ENCODE measurements around the gene CAPN5. TPM values are rescaled to one million over a fixed set of nuclear protein-coding genes. Genes with fewer than 3 reads are reported as not detected.

The CAPN5 gene
- total RNA-seq, 1 experiment from 2014 or later, result 27.4 TPM

GRCh38 chr11:77075425-77075905 is 8.7 kb downstream of the CAPN5 start:
- POLR2A ChIA-PET, result no interaction called here
- Mint-ChIP-seq H3K9me3 (peaks cover 22% of the 10 kb centered on the region), H3K4me1 (0 out of 2 replicates have a peak, but pooled peaks cover 2% of the 10 kb centered on the region), H3K27me3 (ENCODE audit: low read depth) (no peaks in the 10 kb centered on the region), H3K27ac (no peak overlapping the region), H3K36me3 (no peaks in the 10 kb centered on the region; the same call in 1 of the 2 replicates), H3K4me3 (no peak overlapping the region)
- ATAC-seq (no peak), DNase-seq (ENCODE audit: low spot score) (no peak)
- TF ChIP-seq ELF4 (CRISPR knock-in tag; IDR thresholded peaks at IDR 0.05; ENCODE audit: low read depth) (no peak), JAZF1 (CRISPR knock-in tag; IDR thresholded peaks at IDR 0.05) (no peak), IRF2 (CRISPR knock-in tag; IDR thresholded peaks at IDR 0.05; ENCODE audit: borderline replicate concordance, low read depth) (no peak), ATF2 (CRISPR knock-in tag; IDR thresholded peaks at IDR 0.05; ENCODE audit: borderline replicate concordance, low read depth) (no peak), SMAD3 (CRISPR knock-in tag; IDR thresholded peaks at IDR 0.05; ENCODE audit: borderline replicate concordance) (no peak), SOX15 (CRISPR knock-in tag; IDR thresholded peaks at IDR 0.05) (no peak), ZNF281 (CRISPR knock-in tag; IDR thresholded peaks at IDR 0.05) (no peak)
- CTCF ChIA-PET, result interaction anchor here (0.9 to 1.7 kb wide), 6 partner anchors 9 to 52 kb away, joined by 3 to 11 read pairs (median 4); partner anchors contain the start of gene CAPN5

DNA sequence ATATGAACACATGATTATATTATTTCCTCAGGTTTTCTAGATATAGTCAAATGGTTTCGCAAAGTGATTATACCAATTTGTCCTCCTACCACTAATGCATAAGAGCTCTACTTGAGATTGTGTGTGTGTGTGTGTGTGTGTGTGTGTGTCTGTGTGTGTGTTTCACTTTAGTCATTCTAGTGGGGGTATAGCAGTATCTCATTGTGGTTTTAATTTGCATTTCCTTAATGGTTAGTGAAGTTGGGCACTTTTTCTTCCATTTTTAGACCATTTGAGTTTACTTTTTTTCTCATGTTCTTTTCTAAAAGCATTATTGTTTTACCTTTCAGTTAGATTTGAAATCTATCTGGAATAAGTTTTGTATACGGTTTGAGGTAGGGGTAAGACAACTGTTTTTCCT is 12.9 kb downstream of the CAPN5 start:
- peaks cover 6% of the 10 kb centered on the region; the same call in 1 of the 2 replicates for H3K4me1 Mint-ChIP-seq
- H3K4me3 Mint-ChIP-seq, result no peak overlapping the region
- DNase-seq (ENCODE audit: low spot score), result no peak
- CTCF ChIA-PET, result interaction anchor here (1.9 kb wide), 1 partner anchor 12 kb away, joined by 15 read pairs; no protein-coding TSS in a partner anchor
- H3K27me3 Mint-ChIP-seq (ENCODE audit: low read depth), result no peaks in the 10 kb centered on the region
- POLR2A ChIA-PET, result no interaction called here
- no peak for ATAC-seq
- H3K27ac Mint-ChIP-seq, result no peak overlapping the region
- H3K36me3 Mint-ChIP-seq, result no peaks in the 10 kb centered on the region; the same call in 1 of the 2 replicates
- peaks cover 22% of the 10 kb centered on the region for H3K9me3 Mint-ChIP-seq
- TF ChIP-seq JAZF1 (CRISPR knock-in tag; IDR thresholded peaks at IDR 0.05) (no peak), ESRRA (CRISPR knock-in tag; IDR thresholded peaks at IDR 0.05; ENCODE audit: borderline replicate concordance) (no peak), ZBTB21 (CRISPR knock-in tag; IDR thresholded peaks at IDR 0.05; ENCODE audit: borderline replicate concordance) (no peak), ZNF317 (CRISPR knock-in tag; IDR thresholded peaks at IDR 0.05; ENCODE audit: borderline replicate concordance, low read depth) (no peak), ETV6 (CRISPR knock-in tag; IDR thresholded peaks at IDR 0.05) (no peak), ELF4 (CRISPR knock-in tag; IDR thresholded peaks at IDR 0.05; ENCODE audit: low read depth) (no peak), TP53 (CRISPR knock-in tag; IDR thresholded peaks at IDR 0.05) (no peak), ZNF263 (CRISPR knock-in tag; IDR thresholded peaks at IDR 0.05; ENCODE audit: low read depth) (no peak), FOXP1 (CRISPR knock-in tag; IDR thresholded peaks at IDR 0.05; ENCODE audit: borderline replicate concordance) (no peak), EMX1 (CRISPR knock-in tag; IDR thresholded peaks at IDR 0.05) (no peak)
- TF ChIP-seq, protein P1, sequence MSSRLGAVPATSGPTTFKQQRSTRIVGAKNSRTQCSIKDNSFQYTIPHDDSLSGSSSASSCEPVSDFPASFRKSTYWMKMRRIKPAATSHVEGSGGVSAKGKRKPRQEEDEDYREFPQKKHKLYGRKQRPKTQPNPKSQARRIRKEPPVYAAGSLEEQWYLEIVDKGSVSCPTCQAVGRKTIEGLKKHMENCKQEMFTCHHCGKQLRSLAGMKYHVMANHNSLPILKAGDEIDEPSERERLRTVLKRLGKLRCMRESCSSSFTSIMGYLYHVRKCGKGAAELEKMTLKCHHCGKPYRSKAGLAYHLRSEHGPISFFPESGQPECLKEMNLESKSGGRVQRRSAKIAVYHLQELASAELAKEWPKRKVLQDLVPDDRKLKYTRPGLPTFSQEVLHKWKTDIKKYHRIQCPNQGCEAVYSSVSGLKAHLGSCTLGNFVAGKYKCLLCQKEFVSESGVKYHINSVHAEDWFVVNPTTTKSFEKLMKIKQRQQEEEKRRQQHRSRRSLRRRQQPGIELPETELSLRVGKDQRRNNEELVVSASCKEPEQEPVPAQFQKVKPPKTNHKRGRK (CRISPR knock-in tag; IDR thresholded peaks at IDR 0.05; ENCODE audit: borderline replicate concordance), result no peak
- TF ChIP-seq, protein P2, sequence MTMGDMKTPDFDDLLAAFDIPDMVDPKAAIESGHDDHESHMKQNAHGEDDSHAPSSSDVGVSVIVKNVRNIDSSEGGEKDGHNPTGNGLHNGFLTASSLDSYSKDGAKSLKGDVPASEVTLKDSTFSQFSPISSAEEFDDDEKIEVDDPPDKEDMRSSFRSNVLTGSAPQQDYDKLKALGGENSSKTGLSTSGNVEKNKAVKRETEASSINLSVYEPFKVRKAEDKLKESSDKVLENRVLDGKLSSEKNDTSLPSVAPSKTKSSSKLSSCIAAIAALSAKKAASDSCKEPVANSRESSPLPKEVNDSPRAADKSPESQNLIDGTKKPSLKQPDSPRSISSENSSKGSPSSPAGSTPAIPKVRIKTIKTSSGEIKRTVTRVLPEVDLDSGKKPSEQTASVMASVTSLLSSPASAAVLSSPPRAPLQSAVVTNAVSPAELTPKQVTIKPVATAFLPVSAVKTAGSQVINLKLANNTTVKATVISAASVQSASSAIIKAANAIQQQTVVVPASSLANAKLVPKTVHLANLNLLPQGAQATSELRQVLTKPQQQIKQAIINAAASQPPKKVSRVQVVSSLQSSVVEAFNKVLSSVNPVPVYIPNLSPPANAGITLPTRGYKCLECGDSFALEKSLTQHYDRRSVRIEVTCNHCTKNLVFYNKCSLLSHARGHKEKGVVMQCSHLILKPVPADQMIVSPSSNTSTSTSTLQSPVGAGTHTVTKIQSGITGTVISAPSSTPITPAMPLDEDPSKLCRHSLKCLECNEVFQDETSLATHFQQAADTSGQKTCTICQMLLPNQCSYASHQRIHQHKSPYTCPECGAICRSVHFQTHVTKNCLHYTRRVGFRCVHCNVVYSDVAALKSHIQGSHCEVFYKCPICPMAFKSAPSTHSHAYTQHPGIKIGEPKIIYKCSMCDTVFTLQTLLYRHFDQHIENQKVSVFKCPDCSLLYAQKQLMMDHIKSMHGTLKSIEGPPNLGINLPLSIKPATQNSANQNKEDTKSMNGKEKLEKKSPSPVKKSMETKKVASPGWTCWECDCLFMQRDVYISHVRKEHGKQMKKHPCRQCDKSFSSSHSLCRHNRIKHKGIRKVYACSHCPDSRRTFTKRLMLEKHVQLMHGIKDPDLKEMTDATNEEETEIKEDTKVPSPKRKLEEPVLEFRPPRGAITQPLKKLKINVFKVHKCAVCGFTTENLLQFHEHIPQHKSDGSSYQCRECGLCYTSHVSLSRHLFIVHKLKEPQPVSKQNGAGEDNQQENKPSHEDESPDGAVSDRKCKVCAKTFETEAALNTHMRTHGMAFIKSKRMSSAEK (CRISPR knock-in tag; IDR thresholded peaks at IDR 0.05; ENCODE audit: borderline replicate concordance), result no peak
- TF ChIP-seq, protein P3, sequence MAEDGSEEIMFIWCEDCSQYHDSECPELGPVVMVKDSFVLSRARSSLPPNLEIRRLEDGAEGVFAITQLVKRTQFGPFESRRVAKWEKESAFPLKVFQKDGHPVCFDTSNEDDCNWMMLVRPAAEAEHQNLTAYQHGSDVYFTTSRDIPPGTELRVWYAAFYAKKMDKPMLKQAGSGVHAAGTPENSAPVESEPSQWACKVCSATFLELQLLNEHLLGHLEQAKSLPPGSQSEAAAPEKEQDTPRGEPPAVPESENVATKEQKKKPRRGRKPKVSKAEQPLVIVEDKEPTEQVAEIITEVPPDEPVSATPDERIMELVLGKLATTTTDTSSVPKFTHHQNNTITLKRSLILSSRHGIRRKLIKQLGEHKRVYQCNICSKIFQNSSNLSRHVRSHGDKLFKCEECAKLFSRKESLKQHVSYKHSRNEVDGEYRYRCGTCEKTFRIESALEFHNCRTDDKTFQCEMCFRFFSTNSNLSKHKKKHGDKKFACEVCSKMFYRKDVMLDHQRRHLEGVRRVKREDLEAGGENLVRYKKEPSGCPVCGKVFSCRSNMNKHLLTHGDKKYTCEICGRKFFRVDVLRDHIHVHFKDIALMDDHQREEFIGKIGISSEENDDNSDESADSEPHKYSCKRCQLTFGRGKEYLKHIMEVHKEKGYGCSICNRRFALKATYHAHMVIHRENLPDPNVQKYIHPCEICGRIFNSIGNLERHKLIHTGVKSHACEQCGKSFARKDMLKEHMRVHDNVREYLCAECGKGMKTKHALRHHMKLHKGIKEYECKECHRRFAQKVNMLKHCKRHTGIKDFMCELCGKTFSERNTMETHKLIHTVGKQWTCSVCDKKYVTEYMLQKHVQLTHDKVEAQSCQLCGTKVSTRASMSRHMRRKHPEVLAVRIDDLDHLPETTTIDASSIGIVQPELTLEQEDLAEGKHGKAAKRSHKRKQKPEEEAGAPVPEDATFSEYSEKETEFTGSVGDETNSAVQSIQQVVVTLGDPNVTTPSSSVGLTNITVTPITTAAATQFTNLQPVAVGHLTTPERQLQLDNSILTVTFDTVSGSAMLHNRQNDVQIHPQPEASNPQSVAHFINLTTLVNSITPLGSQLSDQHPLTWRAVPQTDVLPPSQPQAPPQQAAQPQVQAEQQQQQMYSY (CRISPR knock-in tag; IDR thresholded peaks at IDR 0.05), result no peak
